Right lobe of liver (tissue), 4 donors: ENCODE measurements around the gene GBGT1.

ENCODE experiments used
- POLR2A ChIP-seq: fragments of 450-650 bp; IDR thresholded peaks from one replicate; pipeline ENCODE4 v1.6.1; 2017; ENCODE audit warnings: antibody characterized with exemption, mild to moderate bottlenecking
- TF ChIP-seq, protein P1 (sequence below), 4 donors: fragments of 200-600 bp in 3 of 4; fragments of 450-650 bp in 1 of 4; IDR thresholded peaks; one replicate each; pipeline versions ENCODE4 v1.5.1 to v1.8.0; 2016 to 2022; ENCODE audit warnings: antibody characterized with exemption in 4 of 4, mild to moderate bottlenecking in 2 of 4
- donor health status: DM: no; HTN: no; CAD: no.
- donor health status: DM: no; HTN: no; CAD: no.
- donor health status: DM: no; HTN: yes; CAD: no.

GRCh38 chr9:133114886-133115603 lies 48.7 kb downstream of the GBGT1 start:
- no peak for TF ChIP-seq POLR2A
- TF ChIP-seq, protein P1, sequence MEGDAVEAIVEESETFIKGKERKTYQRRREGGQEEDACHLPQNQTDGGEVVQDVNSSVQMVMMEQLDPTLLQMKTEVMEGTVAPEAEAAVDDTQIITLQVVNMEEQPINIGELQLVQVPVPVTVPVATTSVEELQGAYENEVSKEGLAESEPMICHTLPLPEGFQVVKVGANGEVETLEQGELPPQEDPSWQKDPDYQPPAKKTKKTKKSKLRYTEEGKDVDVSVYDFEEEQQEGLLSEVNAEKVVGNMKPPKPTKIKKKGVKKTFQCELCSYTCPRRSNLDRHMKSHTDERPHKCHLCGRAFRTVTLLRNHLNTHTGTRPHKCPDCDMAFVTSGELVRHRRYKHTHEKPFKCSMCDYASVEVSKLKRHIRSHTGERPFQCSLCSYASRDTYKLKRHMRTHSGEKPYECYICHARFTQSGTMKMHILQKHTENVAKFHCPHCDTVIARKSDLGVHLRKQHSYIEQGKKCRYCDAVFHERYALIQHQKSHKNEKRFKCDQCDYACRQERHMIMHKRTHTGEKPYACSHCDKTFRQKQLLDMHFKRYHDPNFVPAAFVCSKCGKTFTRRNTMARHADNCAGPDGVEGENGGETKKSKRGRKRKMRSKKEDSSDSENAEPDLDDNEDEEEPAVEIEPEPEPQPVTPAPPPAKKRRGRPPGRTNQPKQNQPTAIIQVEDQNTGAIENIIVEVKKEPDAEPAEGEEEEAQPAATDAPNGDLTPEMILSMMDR (IDR thresholded peaks at IDR 0.05) = no peak
